ENCODE measurements around the gene PFN1.
A peak's percentile ranks its signal among the peaks of the same experiment; 100 is the strongest.

The PFN1 gene

DNA sequence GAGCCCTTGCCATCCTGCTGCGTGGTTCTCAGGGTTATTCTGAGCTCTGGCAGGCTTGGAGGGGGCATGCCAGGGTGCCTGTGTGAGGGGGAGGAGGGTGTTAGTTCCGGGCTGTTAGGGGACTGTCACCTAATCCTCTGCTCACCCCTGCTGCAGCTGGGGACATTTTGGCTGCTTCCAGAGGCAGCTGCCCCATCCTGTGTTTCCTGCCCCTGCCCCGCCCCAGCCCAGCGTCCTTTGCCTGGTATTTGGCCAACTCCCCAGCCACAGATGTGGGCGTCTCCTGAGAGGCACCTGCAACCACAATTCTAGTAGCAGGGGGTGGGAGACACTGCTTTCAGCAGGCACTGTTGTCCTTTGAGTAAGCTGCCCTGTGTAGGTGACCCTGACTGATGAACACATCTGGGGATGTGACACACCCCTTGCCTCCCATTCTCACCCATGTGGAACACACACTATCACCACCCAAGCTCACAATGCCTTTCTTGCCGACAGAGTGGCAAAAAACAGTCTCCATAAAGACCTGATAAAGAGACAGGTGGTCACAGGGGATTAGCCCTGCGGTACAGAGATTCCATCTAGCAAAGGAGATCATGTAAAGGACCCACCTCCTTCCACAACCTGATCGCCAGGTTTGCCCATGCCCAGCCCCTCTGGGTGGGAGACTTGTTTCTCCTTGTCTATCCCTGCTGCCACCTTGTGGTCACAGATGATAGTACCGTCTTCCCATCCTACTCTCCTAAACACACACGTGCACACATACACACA lies 45.1 kb downstream of the PFN1 start, which contains the start of gene CHRNE:
TSS of gene CHRNE (minus strand) at position 48 of the 768 bp plus-strand sequence. CDS start at position 13, 35 bp downstream.
- peak; percentile 80 for DNase-seq (ENCODE audit: low read depth)
- no peak within 1 kb of the TSS for H3K4me3 ChIP-seq (ENCODE audit: low read depth, low read length)
- TF ChIP-seq, protein P1, sequence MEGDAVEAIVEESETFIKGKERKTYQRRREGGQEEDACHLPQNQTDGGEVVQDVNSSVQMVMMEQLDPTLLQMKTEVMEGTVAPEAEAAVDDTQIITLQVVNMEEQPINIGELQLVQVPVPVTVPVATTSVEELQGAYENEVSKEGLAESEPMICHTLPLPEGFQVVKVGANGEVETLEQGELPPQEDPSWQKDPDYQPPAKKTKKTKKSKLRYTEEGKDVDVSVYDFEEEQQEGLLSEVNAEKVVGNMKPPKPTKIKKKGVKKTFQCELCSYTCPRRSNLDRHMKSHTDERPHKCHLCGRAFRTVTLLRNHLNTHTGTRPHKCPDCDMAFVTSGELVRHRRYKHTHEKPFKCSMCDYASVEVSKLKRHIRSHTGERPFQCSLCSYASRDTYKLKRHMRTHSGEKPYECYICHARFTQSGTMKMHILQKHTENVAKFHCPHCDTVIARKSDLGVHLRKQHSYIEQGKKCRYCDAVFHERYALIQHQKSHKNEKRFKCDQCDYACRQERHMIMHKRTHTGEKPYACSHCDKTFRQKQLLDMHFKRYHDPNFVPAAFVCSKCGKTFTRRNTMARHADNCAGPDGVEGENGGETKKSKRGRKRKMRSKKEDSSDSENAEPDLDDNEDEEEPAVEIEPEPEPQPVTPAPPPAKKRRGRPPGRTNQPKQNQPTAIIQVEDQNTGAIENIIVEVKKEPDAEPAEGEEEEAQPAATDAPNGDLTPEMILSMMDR (IDR thresholded peaks at IDR 0.05; ENCODE audit: control insufficient read depth, extremely low read depth, insufficient read depth) = peak; percentile 89

DNA sequence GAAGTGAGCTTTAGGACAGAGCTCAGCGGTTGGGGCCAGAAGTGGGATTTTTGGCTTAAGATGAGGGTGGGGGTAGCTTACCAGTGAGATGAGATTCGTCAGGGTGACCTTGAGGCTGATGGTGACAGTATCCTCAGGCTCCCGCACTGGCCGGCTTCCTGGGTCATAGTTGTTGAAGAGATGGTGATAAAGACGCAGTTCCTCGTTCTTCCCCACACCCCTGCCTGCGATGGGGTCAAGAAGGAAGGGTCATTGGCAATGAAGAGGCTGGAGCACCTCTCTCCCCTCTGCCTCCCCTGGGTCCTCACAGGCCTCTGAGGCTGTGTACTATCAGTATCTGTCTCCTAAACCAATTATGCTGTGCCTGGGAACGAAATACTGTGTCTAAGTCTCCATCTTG lies 45.8 kb downstream of the PFN1 start:
- no peak for DNase-seq (ENCODE audit: low read depth)
- TF ChIP-seq, protein P1 (IDR thresholded peaks at IDR 0.05; ENCODE audit: control insufficient read depth, extremely low read depth, insufficient read depth) = no peak
- no peak overlapping the region for H3K4me3 ChIP-seq (ENCODE audit: low read depth, low read length)

DNA sequence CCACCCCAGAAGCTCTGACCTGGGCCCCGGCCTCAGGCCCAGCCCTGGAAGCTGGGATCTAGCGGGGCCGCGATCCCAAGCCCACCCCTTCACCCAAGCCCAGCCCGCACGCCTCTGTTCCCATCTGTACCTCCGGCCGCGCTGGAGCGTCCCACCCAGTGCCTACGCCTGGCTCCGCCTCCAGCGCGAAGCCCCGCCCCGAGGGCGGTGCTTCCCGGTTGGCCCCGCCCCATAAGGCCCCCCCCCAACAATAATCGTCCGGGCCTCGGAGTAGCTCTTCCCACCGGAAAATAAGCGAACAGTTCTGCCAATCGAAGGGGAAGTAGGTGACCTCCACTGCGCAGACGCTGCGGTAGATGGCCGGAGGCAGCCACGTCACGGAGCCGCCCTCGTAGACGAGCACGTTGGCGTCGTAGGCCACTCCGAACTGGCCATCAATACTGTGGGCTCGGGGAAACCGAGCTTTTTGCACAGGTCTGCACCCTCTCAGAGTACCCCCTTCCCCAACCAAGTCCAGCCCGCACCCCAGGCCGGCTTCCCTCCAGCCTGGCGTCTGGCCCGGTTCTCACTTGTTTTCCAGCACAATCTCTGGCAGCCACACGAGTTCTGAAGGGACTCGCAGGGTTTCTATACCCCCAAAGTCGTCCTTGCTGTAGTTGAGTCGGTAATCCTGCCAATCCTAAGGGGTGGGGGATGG lies 46.5 kb downstream of the PFN1 start:
- no peak for DNase-seq (ENCODE audit: low read depth)
- TF ChIP-seq, protein P1 (IDR thresholded peaks at IDR 0.05; ENCODE audit: control insufficient read depth, extremely low read depth, insufficient read depth) = no peak
- H3K4me3 ChIP-seq (ENCODE audit: low read depth, low read length) = no peak overlapping the region

DNA sequence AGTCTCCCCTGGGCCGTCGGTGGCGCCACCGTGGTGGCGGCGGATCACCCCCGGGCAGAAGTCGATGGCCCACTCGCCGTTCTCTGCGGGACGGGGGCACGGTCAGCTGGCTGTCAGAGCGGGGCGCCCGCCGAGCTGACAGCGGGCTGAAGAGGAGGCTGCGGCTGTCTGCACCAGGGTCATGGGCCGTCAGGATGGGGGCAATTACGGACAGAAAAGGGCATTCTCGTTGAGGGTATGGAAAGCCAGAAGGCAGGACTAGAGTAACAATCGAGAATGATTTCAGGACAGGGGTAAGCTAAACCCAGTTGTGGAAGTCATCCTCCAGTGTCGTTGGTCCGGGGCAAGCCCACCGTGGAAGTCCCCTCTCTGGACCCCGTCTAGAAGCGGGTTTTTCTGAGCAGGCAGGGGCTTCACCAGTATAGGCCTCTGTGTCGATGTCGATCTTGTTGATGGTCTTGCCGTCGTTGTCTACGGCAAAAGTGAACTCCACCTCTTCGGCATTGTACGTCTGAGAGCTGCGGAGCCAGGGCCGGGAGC lies 47.2 kb downstream of the PFN1 start:
- H3K4me3 ChIP-seq (ENCODE audit: low read depth, low read length) = no peak overlapping the region
- TF ChIP-seq, protein P1 (IDR thresholded peaks at IDR 0.05; ENCODE audit: control insufficient read depth, extremely low read depth, insufficient read depth) = no peak
- no peak for DNase-seq (ENCODE audit: low read depth)

DNA sequence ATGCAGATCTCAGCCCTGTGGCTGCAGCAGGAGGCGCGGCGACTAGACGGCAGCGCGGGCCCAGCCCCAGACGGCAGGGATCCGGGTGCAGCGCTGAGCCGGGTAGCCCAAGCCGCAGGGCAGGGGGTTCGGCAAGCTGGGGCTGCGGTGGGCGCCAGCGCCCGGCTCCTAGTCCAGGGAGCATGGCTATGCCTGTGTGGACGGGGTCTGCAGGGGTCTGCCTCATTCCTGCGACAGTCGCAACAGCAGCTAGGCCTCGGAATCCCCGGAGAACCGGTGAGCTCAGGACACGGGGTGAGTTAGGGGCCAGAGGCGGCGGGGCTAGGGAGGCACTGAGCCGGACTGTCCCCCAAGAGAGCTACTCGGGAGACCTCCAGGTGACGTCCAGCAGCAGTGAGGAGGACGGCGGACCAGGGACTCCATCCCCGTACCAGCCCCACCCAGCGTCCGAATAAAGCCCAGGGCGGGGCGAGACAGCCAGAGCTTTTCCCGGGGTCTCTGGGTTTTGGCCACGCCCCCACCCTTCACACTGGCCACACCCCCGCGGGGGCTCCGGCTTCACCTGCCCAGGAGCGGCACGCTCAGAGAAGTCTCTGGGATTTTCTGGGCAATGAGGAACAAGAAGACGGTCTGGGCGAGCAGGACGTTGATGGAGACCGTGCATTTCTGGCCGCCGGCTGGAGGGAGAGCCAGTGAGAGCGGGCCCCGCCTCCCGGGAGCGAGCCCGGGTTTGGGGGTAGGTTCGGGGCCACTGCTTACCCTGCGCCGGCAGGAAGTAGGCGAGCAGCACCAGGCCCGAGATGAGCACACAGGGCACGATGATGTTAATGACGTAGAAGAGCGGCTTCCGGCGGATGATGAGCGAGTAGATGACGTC lies 47.9 kb downstream of the PFN1 start:
- DNase-seq (ENCODE audit: low read depth) = no peak

More for the DNA sequence above, 47.9 kb downstream of the PFN1 start:
- H3K4me3 ChIP-seq (ENCODE audit: low read depth, low read length) = peak overlapping the region; percentile 53; the same call in 1 of the 2 replicates
- TF ChIP-seq, protein P1 (IDR thresholded peaks at IDR 0.05; ENCODE audit: control insufficient read depth, extremely low read depth, insufficient read depth) = no peak

Measured in LNCaP clone FGC (cell line).